Hepatocyte (in vitro differentiated cells): ENCODE measurements around the gene PPOX.

Source experiments
- EZH2 ChIP-seq: fragments of 200-600 bp; sonication (generic); IDR thresholded peaks from 2 replicates; pipeline ENCODE4 v1.6.1; 2016; ENCODE audit warnings: antibody characterized with exemption, mild to moderate bottlenecking, borderline replicate concordance
- TF ChIP-seq, protein P1 (sequence below): fragments of 200-600 bp; sonication (generic); IDR thresholded peaks from 2 replicates; pipeline ENCODE4 v1.5.1; 2016; ENCODE audit warnings: antibody characterized with exemption, mild to moderate bottlenecking; ENCODE audit not compliant: poor library complexity

GRCh38 chr1:161200992-161201835, 35.0 kb downstream of the PPOX start:
- TF ChIP-seq, protein P1, sequence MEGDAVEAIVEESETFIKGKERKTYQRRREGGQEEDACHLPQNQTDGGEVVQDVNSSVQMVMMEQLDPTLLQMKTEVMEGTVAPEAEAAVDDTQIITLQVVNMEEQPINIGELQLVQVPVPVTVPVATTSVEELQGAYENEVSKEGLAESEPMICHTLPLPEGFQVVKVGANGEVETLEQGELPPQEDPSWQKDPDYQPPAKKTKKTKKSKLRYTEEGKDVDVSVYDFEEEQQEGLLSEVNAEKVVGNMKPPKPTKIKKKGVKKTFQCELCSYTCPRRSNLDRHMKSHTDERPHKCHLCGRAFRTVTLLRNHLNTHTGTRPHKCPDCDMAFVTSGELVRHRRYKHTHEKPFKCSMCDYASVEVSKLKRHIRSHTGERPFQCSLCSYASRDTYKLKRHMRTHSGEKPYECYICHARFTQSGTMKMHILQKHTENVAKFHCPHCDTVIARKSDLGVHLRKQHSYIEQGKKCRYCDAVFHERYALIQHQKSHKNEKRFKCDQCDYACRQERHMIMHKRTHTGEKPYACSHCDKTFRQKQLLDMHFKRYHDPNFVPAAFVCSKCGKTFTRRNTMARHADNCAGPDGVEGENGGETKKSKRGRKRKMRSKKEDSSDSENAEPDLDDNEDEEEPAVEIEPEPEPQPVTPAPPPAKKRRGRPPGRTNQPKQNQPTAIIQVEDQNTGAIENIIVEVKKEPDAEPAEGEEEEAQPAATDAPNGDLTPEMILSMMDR = no peak
- no peak for TF ChIP-seq EZH2
